GM10266 (cell line): ENCODE results near the gene SND1.

ENCODE experiments used
- DNase-seq: peaks from one replicate; pipeline ENCODE4 v3.0.0; 2012; ENCODE audit errors: extremely low spot score
- CTCF ChIP-seq: IDR thresholded peaks from 2 replicates; pipeline ENCODE4 v1.5.1; 2012; ENCODE audit warnings: mild to moderate bottlenecking, low read depth; ENCODE audit not compliant: control insufficient read depth, insufficient read depth; ENCODE audit errors: missing control alignments

Gene SND1

GRCh38 chr7:128129224-128129864 lies 477.4 kb downstream of the SND1 start:
- TF ChIP-seq CTCF, result no peak
- DNase-seq, result no peak

GRCh38 chr7:128131115-128131514 lies 479.1 kb downstream of the SND1 start:
- no peak for DNase-seq
- no peak for TF ChIP-seq CTCF

- no peak for TF ChIP-seq CTCF
- no peak for DNase-seq
Measured at GRCh38 chr7:128131731-128132130, 479.7 kb downstream of the SND1 start.

GRCh38 chr7:128132426-128133069 lies 480.6 kb downstream of the SND1 start:
- TF ChIP-seq CTCF, result no peak
- DNase-seq, result no peak

GRCh38 chr7:128135159-128135514 lies 483.1 kb downstream of the SND1 start:
- no peak for TF ChIP-seq CTCF
- no peak for DNase-seq

- peak; percentile 99 for TF ChIP-seq CTCF
- DNase-seq, result peak; percentile 90
Measured at GRCh38 chr7:128135515-128136214, 483.7 kb downstream of the SND1 start.

GRCh38 chr7:128136215-128136597 lies 484.2 kb downstream of the SND1 start:
- DNase-seq, result no peak
- no peak for TF ChIP-seq CTCF
